SK-N-SH treated with all-trans-retinoic acid at 6 μM for 48 hours (cell line): Measurements from ENCODE around the gene TGFBR3.

ENCODE experiments used
- CREB5 ChIP-seq: fragments of 250-450 bp; sonication (Bioruptor Pico); IDR thresholded peaks from 2 replicates; pipeline ENCODE4 v1.5.1; 2020; ENCODE audit warnings: low read depth, mild to moderate bottlenecking, moderate library complexity
- ISL1 ChIP-seq: fragments of 250-450 bp; sonication (Bioruptor Pico); IDR thresholded peaks from 2 replicates; pipeline ENCODE4 v2.1.2; 2022; ENCODE audit warnings: mild to moderate bottlenecking, moderate library complexity
- PATZ1 ChIP-seq: fragments of 250-450 bp; sonication (Bioruptor Pico); IDR thresholded peaks from 2 replicates; pipeline ENCODE4 v1.8.0; 2020; ENCODE audit warnings: mild to moderate bottlenecking, moderate library complexity, borderline replicate concordance
- RARB ChIP-seq: fragments of 250-450 bp; sonication (Bioruptor Pico); IDR thresholded peaks from 2 replicates; pipeline ENCODE4 v1.8.0; 2021; ENCODE audit warnings: mild to moderate bottlenecking, moderate library complexity
- TOX ChIP-seq: fragments of 250-450 bp; sonication (Bioruptor Pico); IDR thresholded peaks from 2 replicates; pipeline ENCODE4 v1.8.0; 2021; ENCODE audit warnings: mild to moderate bottlenecking, moderate library complexity, borderline replicate concordance
- ZFP3 ChIP-seq: fragments of 250-450 bp; sonication (Bioruptor Pico); IDR thresholded peaks from 2 replicates; pipeline ENCODE4 v1.5.0; 2020; ENCODE audit warnings: mild to moderate bottlenecking, moderate library complexity
- ZNF565 ChIP-seq: fragments of 450-650 bp; formaldehyde crosslinking; conservative IDR thresholded peaks from 2 replicates; pipeline ENCODE4 v1.5.0; 2020; ENCODE audit warnings: low read depth, mild to moderate bottlenecking, moderate library complexity
- TF ChIP-seq, protein P1 (sequence below): fragments of 250-450 bp; sonication (Bioruptor Pico); IDR thresholded peaks from 2 replicates; pipeline ENCODE4 v1.5.0; 2020; ENCODE audit warnings: mild to moderate bottlenecking, moderate library complexity

GRCh38 chr1:91783423-91784170 lies 102.4 kb downstream of the TGFBR3 start:
- TF ChIP-seq ZFP3 (no peak), TOX (CRISPR knock-in tag) (no peak), CREB5 (CRISPR knock-in tag) (no peak), ISL1 (CRISPR knock-in tag) (no peak), PATZ1 (no peak), RARB (CRISPR knock-in tag) (no peak), ZNF565 (CRISPR knock-in tag) (no peak)
- TF ChIP-seq, protein P1, sequence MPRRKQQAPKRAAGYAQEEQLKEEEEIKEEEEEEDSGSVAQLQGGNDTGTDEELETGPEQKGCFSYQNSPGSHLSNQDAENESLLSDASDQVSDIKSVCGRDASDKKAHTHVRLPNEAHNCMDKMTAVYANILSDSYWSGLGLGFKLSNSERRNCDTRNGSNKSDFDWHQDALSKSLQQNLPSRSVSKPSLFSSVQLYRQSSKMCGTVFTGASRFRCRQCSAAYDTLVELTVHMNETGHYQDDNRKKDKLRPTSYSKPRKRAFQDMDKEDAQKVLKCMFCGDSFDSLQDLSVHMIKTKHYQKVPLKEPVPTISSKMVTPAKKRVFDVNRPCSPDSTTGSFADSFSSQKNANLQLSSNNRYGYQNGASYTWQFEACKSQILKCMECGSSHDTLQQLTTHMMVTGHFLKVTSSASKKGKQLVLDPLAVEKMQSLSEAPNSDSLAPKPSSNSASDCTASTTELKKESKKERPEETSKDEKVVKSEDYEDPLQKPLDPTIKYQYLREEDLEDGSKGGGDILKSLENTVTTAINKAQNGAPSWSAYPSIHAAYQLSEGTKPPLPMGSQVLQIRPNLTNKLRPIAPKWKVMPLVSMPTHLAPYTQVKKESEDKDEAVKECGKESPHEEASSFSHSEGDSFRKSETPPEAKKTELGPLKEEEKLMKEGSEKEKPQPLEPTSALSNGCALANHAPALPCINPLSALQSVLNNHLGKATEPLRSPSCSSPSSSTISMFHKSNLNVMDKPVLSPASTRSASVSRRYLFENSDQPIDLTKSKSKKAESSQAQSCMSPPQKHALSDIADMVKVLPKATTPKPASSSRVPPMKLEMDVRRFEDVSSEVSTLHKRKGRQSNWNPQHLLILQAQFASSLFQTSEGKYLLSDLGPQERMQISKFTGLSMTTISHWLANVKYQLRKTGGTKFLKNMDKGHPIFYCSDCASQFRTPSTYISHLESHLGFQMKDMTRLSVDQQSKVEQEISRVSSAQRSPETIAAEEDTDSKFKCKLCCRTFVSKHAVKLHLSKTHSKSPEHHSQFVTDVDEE (CRISPR knock-in tag): no peak
